Adipocyte (in vitro differentiated cells): ENCODE measurements around the gene LAMTOR4.
A peak's percentile ranks its signal among the peaks of the same experiment; 100 is the strongest.

Source experiments
- DNase-seq: peaks from one replicate; pipeline ENCODE4 v3.0.0-alpha.2; 2015; ENCODE audit warnings: low read depth
- H3K27me3 ChIP-seq: replicated peaks from 2 replicates; pipeline ENCODE4 v1.7.0; 2013; ENCODE audit warnings: mild to moderate bottlenecking, low read length, moderate library complexity; ENCODE audit not compliant: control insufficient read depth, insufficient read depth
- H3K36me3 ChIP-seq: 2 replicates; pipeline ENCODE4 v1.7.0; 2013; ENCODE audit warnings: low read length, mild to moderate bottlenecking, moderate library complexity; ENCODE audit not compliant: control insufficient read depth, insufficient read depth, severe bottlenecking
- H3K4me1 ChIP-seq: 2 replicates; pipeline ENCODE4 v1.7.0; 2013; ENCODE audit warnings: mild to moderate bottlenecking, low read length, moderate library complexity; ENCODE audit not compliant: control insufficient read depth, insufficient read depth
- H3K4me3 ChIP-seq: 2 replicates; pipeline ENCODE4 v1.7.0; 2013; ENCODE audit warnings: mild to moderate bottlenecking, low read length, moderate library complexity
- H3K9ac ChIP-seq: 2 replicates; pipeline ENCODE4 v1.7.0; 2013; ENCODE audit warnings: mild to moderate bottlenecking, low read length, moderate library complexity
- H3K9me3 ChIP-seq: 2 replicates; pipeline ENCODE4 v1.7.0; 2013; ENCODE audit warnings: mild to moderate bottlenecking, low read length, moderate library complexity; ENCODE audit not compliant: control insufficient read depth

LAMTOR4 gene

DNA sequence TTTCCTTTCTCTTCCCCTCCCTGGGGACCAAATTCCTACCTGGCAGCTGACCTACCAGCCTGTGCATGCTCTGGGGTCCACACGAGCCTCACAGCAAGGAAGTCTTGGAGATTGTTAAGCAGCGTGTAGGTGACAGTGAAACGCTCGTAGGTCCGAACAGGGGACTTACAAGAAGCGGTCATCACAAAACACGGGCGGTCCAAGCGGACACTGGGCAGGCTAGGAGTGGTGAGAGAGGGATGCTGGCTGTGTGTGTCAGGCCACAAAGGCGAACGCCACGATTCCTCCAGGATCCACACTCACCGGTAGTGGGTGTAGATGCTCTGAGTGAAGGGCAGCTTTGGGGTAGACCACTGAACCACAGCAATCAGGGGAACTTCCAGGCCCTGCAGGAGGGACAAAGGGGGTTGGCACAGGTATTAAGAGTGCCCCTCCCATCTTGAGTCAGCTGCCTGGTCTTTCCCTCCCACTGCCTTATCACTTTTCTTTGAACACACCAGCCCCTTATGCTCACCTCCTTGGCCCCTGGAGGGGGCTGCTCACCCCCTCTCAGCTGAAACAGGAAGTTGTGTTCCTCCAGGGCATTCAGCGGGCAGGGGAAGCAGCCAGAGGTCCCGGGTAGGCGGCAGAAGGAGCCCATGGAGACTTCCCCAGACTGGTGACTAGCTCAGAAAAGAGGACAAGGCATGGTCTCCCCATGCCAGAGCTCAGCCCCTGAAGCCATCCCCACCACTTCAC is 7.8 kb downstream of the LAMTOR4 start:
- Histone ChIP-seq H3K4me1 (peaks cover 23% of the 10 kb centered on the region), H3K4me3 (peak overlapping the region; percentile 91), H3K9ac (peak overlapping the region; percentile 94), H3K9me3 (no peaks in the 10 kb centered on the region), H3K27me3 (no peaks in the 10 kb centered on the region), H3K36me3 (peaks cover 39% of the 10 kb centered on the region)
- no peak for DNase-seq

GRCh38 chr7:100157069-100157333 is 8.3 kb downstream of the LAMTOR4 start:
- H3K27me3 ChIP-seq: no peaks in the 10 kb centered on the region
- peak overlapping the region; percentile 91 for H3K4me3 ChIP-seq
- H3K9me3 ChIP-seq: no peaks in the 10 kb centered on the region
- no peak for DNase-seq
- peaks cover 23% of the 10 kb centered on the region for H3K4me1 ChIP-seq
- peak overlapping the region; percentile 94 for H3K9ac ChIP-seq
- H3K36me3 ChIP-seq: peaks cover 39% of the 10 kb centered on the region

DNA sequence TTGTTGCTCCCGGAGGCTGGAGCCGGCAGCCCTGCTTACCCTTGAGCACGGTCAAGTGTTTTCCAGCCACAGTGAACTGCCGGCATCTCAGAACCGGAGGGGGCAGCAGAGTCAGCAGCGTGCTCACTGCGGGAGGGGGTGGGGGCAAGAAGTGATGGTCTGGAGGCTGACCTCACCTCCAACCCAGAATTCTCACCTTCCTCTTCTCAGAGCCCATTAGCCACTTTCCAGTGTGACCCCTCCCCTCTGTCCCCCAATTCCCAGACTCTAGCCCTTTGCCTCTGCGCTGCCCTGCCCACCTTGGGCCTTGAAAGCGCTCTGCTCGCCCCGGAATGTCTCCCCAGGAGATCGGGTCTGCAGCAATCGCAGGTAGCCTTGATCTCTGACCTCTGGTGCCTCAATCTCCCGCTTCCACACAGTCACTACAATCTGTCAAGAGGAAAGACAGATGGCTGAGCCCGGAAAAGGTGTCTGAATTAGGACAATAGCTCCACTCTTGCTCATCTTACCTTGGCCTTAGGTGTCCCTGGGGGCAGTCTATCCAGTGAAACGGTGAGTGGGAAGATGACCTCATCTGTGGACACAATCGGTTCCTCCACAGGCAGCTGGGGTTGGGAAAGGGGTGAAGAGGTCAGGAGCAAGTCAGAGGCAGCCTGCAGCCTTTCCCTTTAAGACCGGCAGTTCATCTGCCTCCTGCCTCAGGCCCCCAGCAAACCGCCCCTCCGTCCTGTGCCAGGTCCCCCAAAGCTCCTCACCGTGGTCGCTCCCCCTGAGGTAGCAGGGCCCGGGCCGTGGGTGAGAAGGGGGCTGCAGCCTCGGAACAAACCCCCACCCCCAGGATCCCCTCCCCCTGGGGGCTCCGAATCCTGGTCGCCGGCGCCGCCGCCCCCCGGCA is 8.9 kb downstream of the LAMTOR4 start:
- H3K9ac ChIP-seq: peak overlapping the region; percentile 94
- peak; percentile 61 for DNase-seq
- no peaks in the 10 kb centered on the region for H3K27me3 ChIP-seq
- no peaks in the 10 kb centered on the region for H3K9me3 ChIP-seq
- peaks cover 23% of the 10 kb centered on the region for H3K4me1 ChIP-seq
- H3K36me3 ChIP-seq: peaks cover 39% of the 10 kb centered on the region
- peak overlapping the region; percentile 91 for H3K4me3 ChIP-seq

DNA sequence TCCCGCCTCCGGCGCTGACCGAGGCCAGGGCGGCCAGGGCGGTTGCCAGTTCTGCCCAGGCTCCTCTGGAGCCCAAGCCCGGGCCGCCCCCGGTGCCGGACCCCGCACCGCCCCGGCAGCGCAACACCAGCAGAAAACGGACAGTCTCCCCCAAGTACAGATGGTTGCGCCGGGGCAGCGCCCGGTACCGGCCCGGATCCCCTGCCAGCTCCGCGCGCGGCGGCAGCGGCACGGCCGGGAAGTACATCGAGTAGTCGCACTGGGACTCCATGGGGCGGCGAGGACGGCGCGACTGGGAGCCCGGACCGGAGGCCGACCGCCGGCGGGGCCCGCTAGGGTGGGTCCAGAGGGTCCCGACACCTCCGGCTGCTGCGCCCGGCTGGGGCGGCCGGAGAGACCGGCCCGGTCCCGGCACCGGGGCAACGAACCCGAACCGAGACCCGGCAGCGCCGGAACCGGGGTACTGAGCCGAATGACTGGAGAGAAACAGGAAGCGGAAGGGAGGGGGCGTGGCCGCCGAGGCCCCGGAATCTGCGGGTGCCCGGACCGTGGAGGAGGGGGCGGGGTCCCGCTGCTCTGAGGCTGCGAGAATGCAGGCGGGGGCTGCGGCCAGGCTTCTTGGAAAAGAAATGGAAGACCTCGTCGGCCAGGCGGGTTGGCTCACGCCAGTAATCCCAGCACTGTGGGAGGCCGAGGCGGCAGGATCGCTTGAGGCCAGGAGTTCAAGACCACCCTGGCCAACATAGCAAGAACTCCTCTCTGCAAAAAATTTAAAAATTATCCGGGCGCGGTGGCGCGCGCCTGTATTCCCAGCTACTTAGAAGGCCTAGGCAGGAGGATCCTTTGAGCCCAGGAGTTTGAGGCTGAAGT is 9.7 kb downstream of the LAMTOR4 start, which contains the start of gene TRAPPC14:
TRAPPC14 (minus strand) TSS at position 495 of the 870 bp plus-strand sequence; CDS start at position 271, 224 bp downstream.
- DNase-seq: peak; percentile 94
- Histone ChIP-seq H3K9ac (peak within 1 kb of the TSS; percentile 94), H3K27me3 (no peaks in the 10 kb centered on the region), H3K4me1 (peaks cover 23% of the 10 kb centered on the region), H3K36me3 (peaks cover 35% of the 10 kb centered on the region), H3K9me3 (no peaks in the 10 kb centered on the region), H3K4me3 (peak within 1 kb of the TSS; percentile 91)

DNA sequence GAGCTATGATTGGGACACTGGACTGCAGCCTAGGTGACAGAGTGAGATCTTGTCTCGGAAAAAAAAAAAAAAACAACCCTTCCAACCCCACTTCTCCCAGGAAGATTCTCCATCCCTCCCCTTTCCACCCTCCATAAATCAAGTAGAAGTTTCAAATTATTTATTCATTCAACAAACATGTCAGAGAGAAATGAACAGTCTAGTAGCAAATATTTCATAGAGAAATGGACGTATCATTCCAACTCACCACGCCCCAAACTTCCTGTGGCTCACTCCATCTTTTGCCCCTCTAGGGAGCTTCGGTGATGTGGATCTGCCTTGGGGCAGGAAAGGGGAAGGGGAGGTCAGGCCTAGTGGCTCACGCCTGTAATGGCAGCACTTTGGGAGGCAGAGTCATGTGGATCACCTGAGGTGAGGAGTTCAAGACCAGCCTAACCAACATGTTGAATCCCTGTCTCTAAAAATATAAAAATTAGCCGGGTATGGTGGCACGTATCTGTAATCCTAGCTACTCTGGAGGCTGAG is 10.4 kb downstream of the LAMTOR4 start:
- Histone ChIP-seq H3K9ac (peak overlapping the region; percentile 94), H3K4me3 (peak overlapping the region; percentile 91), H3K27me3 (no peaks in the 10 kb centered on the region), H3K36me3 (peaks cover 28% of the 10 kb centered on the region), H3K9me3 (no peaks in the 10 kb centered on the region), H3K4me1 (peaks cover 18% of the 10 kb centered on the region)
- peak; percentile 5 for DNase-seq

- H3K4me1 ChIP-seq: peaks cover 16% of the 10 kb centered on the region
- peaks cover 21% of the 10 kb centered on the region for H3K36me3 ChIP-seq
- no peaks in the 10 kb centered on the region for H3K27me3 ChIP-seq
- H3K9ac ChIP-seq: no peak overlapping the region
- no peaks in the 10 kb centered on the region for H3K9me3 ChIP-seq
- DNase-seq: no peak
- H3K4me3 ChIP-seq: no peak overlapping the region
Measured at GRCh38 chr7:100160067-100160466, 11.3 kb downstream of the LAMTOR4 start.

GRCh38 chr7:100163006-100163531 is 14.4 kb downstream of the LAMTOR4 start:
- no peaks in the 10 kb centered on the region for H3K36me3 ChIP-seq
- H3K9me3 ChIP-seq: no peaks in the 10 kb centered on the region
- no peak overlapping the region for H3K9ac ChIP-seq
- H3K4me3 ChIP-seq: no peak overlapping the region
- H3K4me1 ChIP-seq: peaks cover 6% of the 10 kb centered on the region
- H3K27me3 ChIP-seq: peaks cover 5% of the 10 kb centered on the region
- DNase-seq: no peak

- Histone ChIP-seq H3K4me3 (no peak overlapping the region), H3K9me3 (no peaks in the 10 kb centered on the region), H3K36me3 (no peaks in the 10 kb centered on the region), H3K27me3 (peaks cover 5% of the 10 kb centered on the region), H3K9ac (no peak overlapping the region), H3K4me1 (peaks cover 12% of the 10 kb centered on the region)
- no peak for DNase-seq
Measured at GRCh38 chr7:100163871-100164270, 15.2 kb downstream of the LAMTOR4 start.

DNA sequence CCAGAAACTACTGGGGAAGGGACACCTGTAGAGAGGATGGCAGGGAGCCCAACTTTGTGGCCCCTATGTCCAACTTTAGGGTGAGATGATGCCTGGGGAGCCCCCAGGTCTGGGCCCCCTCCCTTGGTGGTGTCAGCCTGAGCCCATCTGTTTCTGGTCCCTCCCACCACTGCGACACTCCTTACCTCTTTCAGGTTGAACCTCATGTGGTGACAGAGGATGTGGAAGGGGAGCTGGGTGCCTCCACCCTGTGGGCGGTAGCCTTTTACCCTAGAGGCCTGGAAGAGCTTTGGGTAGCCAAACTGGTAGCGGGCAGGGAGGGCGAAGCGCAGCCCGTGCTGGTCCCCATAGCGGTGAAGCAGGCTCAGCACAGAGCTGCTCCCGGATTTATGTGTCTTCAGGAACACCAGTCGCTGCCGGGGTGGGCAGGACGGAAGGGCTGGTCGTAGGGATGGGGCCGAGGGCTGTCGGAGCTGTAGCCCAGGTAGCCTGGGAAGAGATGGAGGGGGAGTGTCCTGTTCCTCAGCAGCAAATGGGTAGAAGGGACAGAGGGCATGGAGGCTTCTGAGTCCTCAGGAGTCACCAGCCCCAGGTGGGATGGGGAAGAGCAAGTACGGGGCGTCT is 17.7 kb downstream of the LAMTOR4 start:
- Histone ChIP-seq H3K9ac (no peak overlapping the region), H3K36me3 (no peaks in the 10 kb centered on the region), H3K4me1 (peaks cover 9% of the 10 kb centered on the region), H3K27me3 (peaks cover 5% of the 10 kb centered on the region), H3K9me3 (no peaks in the 10 kb centered on the region), H3K4me3 (no peak overlapping the region)
- DNase-seq: no peak
